Left ventricle myocardium superior (tissue), 1 donor: ENCODE data around the gene NR3C2. TPM values are rescaled to one million over a fixed set of nuclear protein-coding genes. Genes with fewer than 3 reads are reported as not detected.

Source experiments
- ATAC-seq: fragments of 200-7000 bp; cut with Tn5 transposase; one replicate; pipeline ENCODE4 v1.9.1; 2020; ENCODE audit warnings: mild to moderate bottlenecking, moderate library complexity
- DNase-seq: peaks from one replicate; pipeline ENCODE4 v3.0.0-alpha.2; 2020
- intact Hi-C: fragments of 100-400 bp; cut with micrococcal nuclease; formaldehyde crosslinking; loops from one replicate; pipeline ENCODE4 v1.11.0; 2022
- long read RNA-seq: library from polyadenylated mRNA; unstranded; transcript quantifications from one replicate; pipeline ENCODE4 v2.0.0, GENCODE V29; 2021
- total RNA-seq: library from RNA; stranded (reverse); fragmentation: NEBNext Ultra II Directional; extraction: Animal tissue kit (Norgen Biotek cat#: 25700); gene quantifications from one replicate; pipeline ENCODE4 v1.2.1, GENCODE V29; 2021
- donor health status: DM: no; HTN: yes; CAD: no; lungs with severe emphysema.

NR3C2 gene
- total RNA-seq: 22.6 TPM
- long read RNA-seq, full-length matches to known transcripts: 1 of 9 reads
- long read RNA-seq, partial matches to known transcripts: 7 of 9 reads
- long read RNA-seq, other reads (novel, unspliced or antisense): 1 of 9 reads

DNA sequence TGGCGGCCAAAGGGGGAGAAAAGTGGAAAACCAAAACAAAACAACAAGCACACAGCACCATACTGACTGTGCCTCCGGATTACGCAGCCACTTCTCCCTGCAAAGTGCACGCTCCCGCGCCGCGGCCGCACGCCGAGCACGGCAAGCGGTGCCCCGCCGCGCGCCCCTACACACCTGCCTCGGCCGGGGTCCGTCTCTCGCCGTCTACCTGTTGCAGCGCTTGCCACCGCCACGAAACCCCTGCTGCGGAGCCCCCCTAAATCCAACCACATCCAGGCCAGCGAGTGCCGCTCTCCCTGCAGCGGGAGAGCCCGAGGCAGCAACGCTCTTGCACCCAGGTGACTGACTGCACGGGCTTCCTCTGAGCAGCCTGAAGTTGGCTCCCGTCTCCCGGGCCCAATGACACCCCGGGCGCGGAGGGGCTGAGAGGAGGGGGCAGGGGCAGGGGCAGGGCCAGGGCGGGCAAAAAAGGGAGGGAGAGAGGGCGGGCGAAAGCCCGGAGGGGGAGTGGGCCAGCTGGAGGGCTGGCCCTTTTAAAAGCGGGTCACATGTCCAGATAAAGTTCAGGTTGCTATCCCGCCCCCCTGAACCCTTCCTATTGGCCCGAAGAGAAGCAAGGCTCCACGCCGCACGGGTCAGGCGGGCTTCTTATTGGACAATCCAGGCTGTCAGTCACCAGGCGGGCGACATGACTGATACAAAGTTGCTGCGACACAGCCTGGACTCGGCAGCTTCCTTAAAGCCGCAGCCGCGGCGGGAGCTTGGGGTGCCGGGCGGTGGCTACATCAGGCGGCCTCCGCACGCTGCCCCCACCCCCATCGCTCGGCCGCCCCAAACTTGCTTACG, at the start of gene NR3C2:
TSS of gene NR3C2 (minus strand) at position 429 of the 846 bp plus-strand sequence.
- intact Hi-C loops: no loop called here
- DNase-seq (peak; percentile 98), ATAC-seq (peak; percentile 90)

DNA sequence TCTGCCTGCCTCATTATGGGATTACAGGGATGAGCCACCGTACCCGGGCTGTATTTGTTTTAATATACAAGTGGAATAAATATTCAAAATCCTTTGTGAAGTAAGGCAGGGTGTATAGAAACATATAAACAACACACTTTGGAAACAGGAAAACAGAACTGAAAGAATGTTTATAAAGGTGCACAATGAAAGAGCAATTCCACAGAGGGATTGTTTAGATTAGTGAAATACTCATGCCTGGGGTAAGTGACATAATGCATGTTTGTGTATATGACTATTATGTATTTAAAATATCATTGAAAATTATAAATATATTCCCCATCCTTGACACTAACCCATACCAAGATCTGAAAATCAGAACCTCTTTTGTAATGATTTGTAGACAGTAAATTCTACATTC, 45.0 kb upstream of the NR3C2 start:
- no peak for DNase-seq
- ATAC-seq: no peak
- intact Hi-C loops: no loop called here

DNA sequence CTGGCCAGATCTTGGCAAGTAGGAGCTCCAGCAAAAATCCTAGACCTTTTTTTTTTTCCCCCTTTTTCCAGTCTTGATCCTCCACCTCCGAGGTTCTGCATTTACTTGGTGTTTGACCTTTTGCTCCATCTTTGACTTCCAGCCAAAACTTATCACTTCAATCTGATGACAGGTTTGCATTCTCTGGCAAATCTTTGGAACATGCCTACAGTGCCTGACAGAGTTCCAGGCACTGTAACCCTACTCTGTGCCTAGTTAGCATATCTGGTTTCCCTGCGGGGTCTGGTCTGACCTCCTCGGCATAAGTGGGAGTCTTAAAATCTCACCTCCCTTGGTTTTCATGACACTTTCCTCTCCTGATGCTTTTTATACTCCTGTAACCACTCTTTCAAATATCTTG, 39.4 kb upstream of the NR3C2 start:
- no peak for DNase-seq
- ATAC-seq: no peak
- intact Hi-C loops: no loop called here

DNA sequence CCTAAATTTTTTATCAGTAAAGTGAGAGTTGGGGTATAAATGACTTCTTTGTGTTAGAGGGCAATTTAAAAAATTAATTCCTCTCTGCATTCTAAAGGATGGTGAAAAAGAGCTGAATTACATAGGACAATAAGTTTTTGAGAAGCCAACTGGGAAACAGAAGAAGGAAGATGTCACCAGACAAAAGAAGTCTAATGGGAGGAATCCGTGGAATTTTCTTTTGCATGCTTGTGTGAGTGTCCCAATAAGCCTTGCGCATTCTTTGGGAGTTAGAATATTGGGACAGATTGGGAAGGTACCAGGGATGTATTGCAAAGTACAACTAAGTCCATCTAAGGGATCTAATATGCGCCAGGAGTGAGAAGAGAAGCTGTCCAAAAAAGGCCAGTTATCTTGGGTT, 35.1 kb upstream of the NR3C2 start:
- intact Hi-C loops: no loop called here
- ATAC-seq: no peak
- no peak for DNase-seq

DNA sequence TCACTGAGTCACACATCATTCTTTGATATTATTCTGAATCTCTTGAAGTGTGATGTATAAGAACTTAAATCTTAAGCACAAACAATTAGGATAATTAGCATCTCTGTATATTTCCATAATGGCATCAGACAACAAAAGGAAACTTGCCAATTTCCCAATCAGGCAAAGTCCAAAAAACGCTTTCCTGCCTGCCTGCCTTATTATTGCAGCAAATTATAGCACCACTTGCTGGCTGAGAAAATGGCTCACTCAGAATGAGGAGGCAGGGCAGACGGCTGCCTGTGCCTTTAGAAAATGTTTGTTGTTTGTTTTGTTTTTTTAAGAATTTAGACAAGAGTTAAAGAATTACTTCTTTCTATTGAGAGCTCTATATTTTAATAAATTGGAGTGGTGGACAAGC, 27.7 kb upstream of the NR3C2 start:
- intact Hi-C loops: no loop called here
- DNase-seq (no peak), ATAC-seq (no peak)

DNA sequence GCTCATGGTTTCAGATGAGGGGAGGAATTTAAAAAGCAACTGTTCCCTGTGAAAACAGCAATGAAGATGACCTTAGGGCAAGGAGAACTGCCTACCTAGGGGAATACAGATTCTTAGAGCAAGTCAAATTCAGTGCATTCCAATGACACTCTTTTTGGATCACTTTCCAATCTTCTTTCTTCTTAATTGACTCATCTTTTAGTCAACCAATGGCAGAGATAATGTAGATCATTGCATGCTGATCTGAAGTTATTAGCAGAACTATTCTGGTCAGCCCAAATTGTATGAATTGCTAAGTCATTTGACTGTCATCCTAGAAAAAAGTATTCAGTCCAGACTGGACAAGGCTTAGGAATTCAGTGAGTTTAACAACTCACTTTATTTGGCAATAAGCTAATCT, 12.6 kb upstream of the NR3C2 start:
- ATAC-seq (no peak), DNase-seq (no peak)
- intact Hi-C loops: no loop called here

DNA sequence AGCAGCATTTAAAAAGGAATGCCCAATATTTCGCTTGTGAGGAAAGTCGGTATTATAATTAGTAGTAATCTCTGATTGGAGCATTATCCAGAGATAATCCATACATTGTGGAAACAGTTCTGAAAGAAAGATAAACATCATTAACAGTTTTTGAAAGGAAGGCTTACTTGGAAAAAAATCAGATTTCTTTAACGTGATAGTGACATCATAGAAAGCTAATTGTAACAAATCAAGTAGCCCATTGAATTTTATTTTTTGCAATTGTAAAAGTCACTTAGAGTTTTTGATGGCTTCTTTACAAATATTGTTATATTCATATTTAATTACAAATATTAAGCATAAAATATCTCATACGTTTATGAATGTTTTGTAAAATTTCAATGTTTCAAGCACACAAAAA, 11.6 kb upstream of the NR3C2 start:
- intact Hi-C loops: no loop called here
- ATAC-seq: no peak
- no peak for DNase-seq

DNA sequence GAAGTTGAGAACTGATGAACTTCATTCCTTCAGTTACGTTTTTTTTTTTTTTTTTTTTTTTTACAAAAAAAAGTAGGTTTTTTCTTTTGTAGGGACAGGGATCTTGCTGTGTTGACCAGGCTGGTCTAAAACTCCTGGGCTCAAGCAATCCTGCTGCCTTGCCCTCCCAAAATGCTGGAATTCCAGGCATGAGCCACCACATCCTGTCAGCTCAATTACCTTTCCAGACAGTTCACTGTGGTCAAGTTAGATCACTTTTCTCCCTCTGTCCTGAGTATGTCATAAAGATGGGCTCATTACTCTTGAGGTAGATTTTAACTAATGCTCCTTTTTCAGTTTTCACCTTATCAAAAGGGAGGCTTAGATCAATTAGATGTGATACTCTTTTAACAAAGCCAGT, 10.8 kb upstream of the NR3C2 start:
- intact Hi-C loops: no loop called here
- no peak for ATAC-seq

DNA sequence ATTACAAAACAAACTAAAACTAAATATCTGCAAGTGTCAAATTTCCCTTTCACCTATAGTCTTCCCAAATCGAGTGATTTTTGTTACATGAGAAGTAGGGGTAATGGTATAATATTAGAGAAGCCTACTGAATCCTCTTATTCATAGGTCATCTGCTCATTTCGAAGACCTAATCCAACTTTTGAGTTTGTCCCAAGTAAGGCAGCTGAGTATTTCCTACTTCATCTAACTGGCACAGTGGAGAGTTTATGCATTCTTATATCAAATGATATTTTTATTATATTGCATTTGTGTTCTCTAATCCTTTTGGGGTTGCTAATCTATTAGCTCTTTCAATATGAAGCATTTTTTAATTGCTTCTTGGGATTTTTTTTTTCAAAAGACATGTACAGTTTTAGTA, 7.7 kb upstream of the NR3C2 start:
- intact Hi-C loops: no loop called here
- no peak for DNase-seq
- no peak for ATAC-seq

More for the DNA sequence above, 10.8 kb upstream of the NR3C2 start:
- no peak for DNase-seq

DNA sequence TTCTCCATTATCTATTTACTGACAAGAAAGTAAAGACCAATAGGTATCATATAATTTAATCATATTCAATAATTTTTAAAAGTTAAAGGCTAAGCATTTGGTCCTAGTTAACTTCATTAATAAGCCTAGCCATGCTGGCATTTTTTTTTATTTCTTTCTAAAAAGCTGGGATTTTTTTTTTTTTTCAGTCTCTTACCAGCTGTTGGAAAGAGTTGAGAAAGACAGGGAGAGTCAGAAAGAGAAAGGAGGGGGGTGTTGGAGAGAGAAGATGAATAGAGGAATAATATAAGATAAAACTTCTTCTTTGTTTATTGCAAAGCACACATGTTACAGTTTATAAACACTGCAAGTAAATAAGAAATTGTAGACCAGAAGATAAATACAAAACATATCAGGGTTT, 5.9 kb upstream of the NR3C2 start:
- no peak for ATAC-seq
- no peak for DNase-seq
- intact Hi-C loops: no loop called here

DNA sequence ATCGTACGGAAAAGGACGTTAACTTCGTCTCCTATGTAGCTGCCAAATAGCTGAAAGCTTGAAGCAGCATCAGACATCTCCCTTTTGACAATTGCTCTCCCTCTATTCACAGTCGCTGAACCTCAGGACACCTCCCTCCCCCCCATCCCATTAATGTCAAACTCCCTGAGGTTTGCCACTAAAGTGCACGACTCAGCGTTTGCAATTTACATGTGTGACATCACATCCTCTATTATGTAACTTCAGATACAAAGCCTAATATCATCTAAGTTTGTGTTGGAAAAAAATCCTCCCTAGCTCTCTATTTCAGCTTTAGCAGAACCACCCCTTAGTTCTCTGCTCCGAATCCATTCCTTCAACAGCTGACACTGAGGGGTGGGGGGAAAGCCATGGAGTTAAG, 5.5 kb upstream of the NR3C2 start:
- ATAC-seq (no peak), DNase-seq (no peak)
- intact Hi-C loops: no loop called here

DNA sequence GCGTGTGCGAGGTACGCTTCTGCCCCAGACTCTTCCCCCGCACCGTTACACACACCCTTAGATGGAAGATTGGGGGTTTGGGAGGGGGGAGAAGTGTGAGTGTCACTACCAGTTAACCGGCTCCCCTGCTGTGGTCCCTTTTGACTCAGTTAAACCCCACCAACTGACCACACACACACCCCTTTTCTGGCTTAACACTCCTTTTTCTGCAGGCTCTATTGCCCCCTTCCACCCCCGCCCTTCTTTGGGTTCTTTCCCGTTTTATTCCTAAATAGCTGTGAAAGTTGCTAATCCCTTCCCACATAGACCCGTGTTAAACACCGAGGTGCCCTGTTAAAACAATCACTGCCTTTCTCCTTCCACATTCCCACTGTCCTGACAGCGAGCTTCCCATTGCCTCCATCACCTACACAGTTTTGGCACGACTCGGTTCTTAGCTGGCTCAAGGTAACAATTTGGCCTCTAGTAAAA, 3.7 kb upstream of the NR3C2 start:
- intact Hi-C loops: no loop called here
- DNase-seq (no peak), ATAC-seq (no peak)

DNA sequence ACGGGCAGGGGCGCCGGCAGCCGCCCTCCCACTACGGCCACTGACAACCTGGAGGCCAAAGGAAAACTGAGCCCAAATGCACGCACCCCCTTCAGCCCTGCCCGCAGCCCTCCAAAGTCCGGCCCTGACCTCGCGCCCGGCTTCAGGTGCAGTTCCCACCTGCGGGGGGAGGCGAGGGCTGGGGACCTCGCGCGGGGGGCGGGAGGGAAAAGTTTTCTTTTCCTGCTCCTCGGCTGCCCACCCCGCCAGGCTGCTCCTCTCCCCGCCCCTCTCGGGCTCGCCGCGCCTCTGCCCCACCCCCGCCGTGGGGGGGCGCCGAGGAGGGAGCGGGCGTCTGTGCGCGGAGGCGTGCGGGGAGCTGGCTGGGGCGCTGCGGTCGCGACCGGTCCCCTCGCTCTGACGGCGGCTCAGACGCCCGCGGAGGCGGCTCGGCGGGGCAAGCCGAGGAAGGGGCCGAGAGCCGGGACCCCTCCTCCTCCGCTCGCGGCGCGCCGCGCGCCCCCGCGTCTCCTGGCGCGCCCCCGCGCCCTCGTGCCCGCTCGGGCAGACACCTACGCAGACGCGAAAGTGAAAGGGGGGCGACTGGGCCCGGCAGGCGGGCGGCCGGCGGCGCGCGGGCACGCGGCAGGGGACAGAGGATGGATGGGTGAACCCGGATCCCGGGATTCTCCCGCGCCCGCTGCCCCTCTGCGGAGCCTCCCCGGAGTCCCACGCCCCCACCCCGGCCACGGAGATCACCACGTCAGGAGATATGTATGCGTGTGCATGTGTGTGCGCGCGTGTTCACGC, 3.1 kb upstream of the NR3C2 start:
- ATAC-seq (peak; percentile 52), DNase-seq (peak; percentile 84)
- intact Hi-C loops: no loop called here

DNA sequence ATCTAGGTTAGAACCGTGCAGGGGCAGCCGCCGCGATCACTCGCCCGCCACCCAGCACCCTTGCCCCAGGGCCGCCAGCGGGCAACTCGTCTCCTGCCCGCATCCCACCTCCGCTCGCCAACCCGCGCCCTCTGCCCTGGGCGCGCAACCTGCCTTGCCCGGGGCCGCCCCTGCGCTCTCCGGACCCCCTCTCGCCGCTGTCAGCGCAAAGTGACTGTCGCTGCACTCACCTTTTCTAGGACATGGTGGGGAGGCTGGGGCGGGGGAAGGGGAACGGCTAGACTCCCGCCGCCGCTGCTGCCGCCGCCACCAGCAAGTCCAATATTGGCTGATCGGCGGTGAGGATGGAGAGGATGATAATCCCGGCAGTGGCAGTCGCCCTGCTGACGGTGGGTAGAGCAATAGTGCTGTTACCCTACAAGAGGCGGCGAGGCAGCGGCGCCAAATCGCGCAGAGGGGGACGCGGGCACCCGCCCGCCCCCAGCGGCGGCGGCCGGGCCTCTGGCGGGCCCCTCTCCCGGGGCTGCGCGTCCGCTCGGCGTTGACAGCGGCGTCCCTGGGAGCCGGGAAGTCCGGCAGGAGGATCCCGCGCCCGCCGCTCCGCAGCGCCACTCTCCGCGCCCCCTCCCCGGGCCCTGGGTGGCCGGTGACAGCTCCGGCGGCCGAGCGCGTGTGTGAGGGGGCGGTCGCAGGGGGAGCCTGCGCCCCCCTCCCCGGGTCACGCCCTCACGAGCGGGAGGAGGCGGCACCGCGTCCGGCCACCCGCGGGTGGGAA, 2.3 kb upstream of the NR3C2 start:
- ATAC-seq: peak; percentile 9
- intact Hi-C loops: no loop called here
- DNase-seq: peak; percentile 66

DNA sequence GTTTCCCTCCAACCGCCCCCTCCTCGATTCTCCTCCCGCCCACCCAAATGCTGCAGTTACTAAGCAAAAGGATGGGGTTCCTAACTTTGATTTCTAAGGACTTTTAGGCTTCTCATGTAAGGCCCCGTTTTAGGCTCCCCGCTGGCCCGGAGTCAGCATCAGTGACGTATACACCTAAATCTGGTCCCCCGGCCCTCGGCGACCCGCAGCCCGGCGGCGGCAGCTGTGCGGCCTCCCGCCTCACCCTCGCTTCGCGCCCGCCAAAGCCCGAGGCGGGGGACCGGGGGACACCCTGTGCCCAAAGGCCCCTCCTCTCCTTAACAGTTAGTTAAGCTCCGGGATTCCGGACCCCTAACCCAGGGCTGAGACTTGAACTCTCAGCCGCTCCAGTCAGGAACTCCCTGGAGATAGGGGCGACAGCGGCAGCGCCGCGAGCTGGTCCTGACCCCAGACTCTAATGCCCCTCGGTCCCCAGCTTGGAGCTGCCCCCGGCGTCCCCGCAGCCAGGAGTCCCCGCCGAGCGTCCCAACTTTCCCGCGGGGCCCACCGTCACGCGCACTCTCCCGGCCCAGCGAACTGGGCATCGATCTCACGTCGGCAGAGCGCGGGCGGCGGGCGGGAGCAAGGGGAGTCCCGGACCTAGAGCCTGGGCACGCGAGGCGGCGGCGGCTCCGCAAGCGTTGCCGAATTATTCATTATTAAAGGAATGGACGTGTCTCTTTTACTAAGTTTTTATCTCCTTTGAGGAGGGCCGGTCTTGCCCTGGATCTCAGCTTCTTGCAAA, 1.5 kb upstream of the NR3C2 start:
- intact Hi-C loops: no loop called here
- no peak for ATAC-seq
- peak; percentile 62 for DNase-seq

DNA sequence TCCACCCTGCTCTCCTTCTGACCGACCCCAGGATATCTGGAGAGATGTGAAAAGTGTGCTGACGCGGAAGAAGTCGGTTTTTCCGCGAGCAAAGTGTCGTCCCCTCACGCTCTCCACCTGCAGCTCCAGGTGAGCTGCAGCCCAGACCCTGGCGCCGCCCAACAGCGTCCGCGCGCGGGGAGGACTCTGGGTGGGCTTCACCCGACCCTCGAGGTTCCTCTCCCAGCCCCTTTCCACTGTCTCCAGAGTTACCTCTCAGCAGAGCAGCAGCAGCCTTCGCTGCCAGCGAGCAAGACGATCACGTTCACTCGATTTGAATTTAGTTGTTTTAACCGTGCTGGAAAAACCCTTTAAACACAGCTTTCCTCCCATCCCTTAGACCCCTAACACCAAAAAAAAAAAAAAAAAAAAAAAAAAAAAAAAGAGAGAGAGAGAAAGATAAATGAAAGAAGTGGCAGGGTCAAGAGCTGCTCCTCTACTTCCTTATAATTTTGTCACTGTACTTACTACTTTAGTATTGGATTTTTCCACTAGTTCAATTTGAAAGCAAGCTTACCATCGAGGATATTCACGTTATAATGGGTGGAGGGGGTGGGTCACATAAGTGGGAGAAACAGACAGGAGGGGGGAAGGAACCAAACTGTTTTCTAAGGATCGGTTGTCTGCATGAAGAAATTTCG, 758 bp upstream of the NR3C2 start:
- DNase-seq: peak; percentile 57
- ATAC-seq: peak; percentile 2
- intact Hi-C loops: no loop called here

DNA sequence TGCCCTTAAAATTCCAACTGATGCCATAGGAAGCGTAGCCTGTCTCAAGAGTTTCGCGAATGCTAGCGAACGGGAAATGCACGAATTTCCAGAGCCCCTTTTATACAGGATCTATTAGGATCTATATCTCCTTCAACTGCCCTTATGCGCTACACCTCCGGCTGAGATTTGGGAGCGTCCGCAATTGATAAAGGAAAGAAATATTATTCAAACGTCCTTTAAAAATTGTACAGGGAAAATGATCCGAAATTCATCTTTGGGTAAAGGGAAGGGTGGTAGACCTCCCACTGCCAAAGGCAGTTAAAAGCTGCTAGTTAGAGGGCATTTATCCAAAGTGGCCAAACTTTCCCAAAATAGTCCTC, 609 bp downstream of the NR3C2 start:
- no peak for DNase-seq
- no peak for ATAC-seq
- intact Hi-C loops: no loop called here

DNA sequence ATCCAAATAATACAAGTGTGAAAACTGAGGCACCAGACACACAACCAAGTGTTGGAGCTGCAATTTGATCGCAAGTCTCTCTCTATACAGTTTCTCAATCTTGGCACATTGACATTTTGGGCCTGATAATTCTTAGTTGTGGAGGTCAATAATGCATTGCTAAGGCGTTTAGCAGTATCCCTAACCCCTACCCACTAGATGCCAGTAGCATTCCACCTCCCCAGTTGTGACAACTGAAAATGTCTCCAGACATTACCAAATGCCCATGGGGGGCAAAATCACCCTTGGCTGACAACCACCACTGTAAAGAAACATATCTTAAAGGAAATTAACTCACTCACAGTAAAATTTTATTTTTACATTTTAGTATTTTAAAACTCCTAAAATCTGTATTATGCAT, 4.2 kb downstream of the NR3C2 start:
- no peak for ATAC-seq
- intact Hi-C loops: loop anchor here (10.0 kb wide), 1 partner anchor 153 kb away; no protein-coding TSS in a partner anchor
- DNase-seq: no peak
